HepG2 (cell line): Measurements from ENCODE around the gene GPS1. TPM values are rescaled to one million over a fixed set of nuclear protein-coding genes. Genes with fewer than 3 reads are reported as not detected.

Experiments used
- CREB1 ChIP-seq, 2 experiments: fragments of 450-650 bp in 1 of 2; IDR thresholded peaks; 2 replicates each; pipeline ENCODE4 v1.6.1; 2016 to 2017; ENCODE audit warnings: control low read depth in 1 of 2, mild to moderate bottlenecking in 1 of 2, missing compliant biosample characterization in 1 of 2, missing genetic modification characterization in 1 of 2
- JUND ChIP-seq: sonication (generic); formaldehyde crosslinking; IDR thresholded peaks from 2 replicates; pipeline ENCODE4 v1.8.0; 2022; ENCODE audit warnings: mild to moderate bottlenecking, missing genetic modification reagents
- KAT2B ChIP-seq: fragments of 150-350 bp; IDR thresholded peaks from 2 replicates; pipeline ENCODE4 v1.6.1; 2014; ENCODE audit warnings: low read depth, low read length, borderline replicate concordance
- PHB2 ChIP-seq: fragments of 450-650 bp; IDR thresholded peaks from 2 replicates; pipeline ENCODE4 v1.6.1; 2018; ENCODE audit not compliant: partially characterized antibody
- PLRG1 ChIP-seq: fragments of 450-650 bp; conservative IDR thresholded peaks from 2 replicates; pipeline ENCODE4 v1.6.1; 2016
- POLR2A ChIP-seq, 2 experiments: IDR thresholded peaks; 2 replicates each; pipeline ENCODE4 v1.6.1; 2011; ENCODE audit warnings: low read depth in 2 of 2, low read length in 2 of 2, mild to moderate bottlenecking in 1 of 2, moderate library complexity in 1 of 2; ENCODE audit not compliant: insufficient read depth in 1 of 2
- POLR2AphosphoS5 ChIP-seq: IDR thresholded peaks from 2 replicates; pipeline ENCODE4 v1.6.1; 2012; ENCODE audit warnings: low read depth, low read length
- PRDM10 ChIP-seq: sonication (generic); formaldehyde crosslinking; IDR thresholded peaks from 2 replicates; pipeline ENCODE4 v1.4.0; 2020; ENCODE audit warnings: low read depth, missing genetic modification reagents
- SNRNP70 ChIP-seq: fragments of 200-400 bp; formaldehyde crosslinking; IDR thresholded peaks from 2 replicates; pipeline ENCODE4 v1.6.1; 2017; ENCODE audit warnings: mild to moderate bottlenecking, low read depth, low read length, moderate library complexity
- TAF15 ChIP-seq: fragments of 200-400 bp; formaldehyde crosslinking; IDR thresholded peaks from one replicate; pipeline ENCODE4 v1.6.1; 2018; ENCODE audit warnings: mild to moderate bottlenecking, low read depth, low read length; ENCODE audit not compliant: poor library complexity, severe bottlenecking
- ZNF234 ChIP-seq: sonication (generic); formaldehyde crosslinking; conservative IDR thresholded peaks from 2 replicates; pipeline ENCODE4 v1.5.1; 2020; ENCODE audit warnings: mild to moderate bottlenecking, missing genetic modification reagents
- ZNF572 ChIP-seq: sonication (generic); formaldehyde crosslinking; IDR thresholded peaks from 2 replicates; pipeline ENCODE4 v1.5.1; 2020; ENCODE audit warnings: mild to moderate bottlenecking, missing genetic modification reagents
- ZNF816 ChIP-seq: sonication (generic); formaldehyde crosslinking; IDR thresholded peaks from 2 replicates; pipeline ENCODE4 v1.8.0; 2022; ENCODE audit warnings: missing genetic modification reagents, mild to moderate bottlenecking, borderline replicate concordance
- polyA plus RNA-seq, 8 experiments: library from polyadenylated mRNA; depleted of rRNA in 3 of 8; stranded (reverse) in 7 of 8; unstranded in 1 of 8; fragments of >200 nt; fragmentation: Illumina TruSeq in 4 of 8; extraction: Trizol in 4 of 8; gene quantifications; 2 replicates each; pipeline versions ENCODE4 v1.2.1 to v1.2.3, GENCODE V29; 2011 to 2016; ENCODE audit warnings: low read depth in 4 of 8, missing spikeins in 1 of 8, mixed read lengths in 1 of 8; ENCODE audit not compliant: insufficient read depth in 1 of 8
- total RNA-seq, 5 experiments: library from RNA; depleted of rRNA; stranded (reverse); fragments of >200 nt; fragmentation: Illumina TruSeq; extraction: Trizol; gene quantifications; 2 replicates each; pipeline ENCODE4 v1.2.3, GENCODE V29; 2016; ENCODE audit warnings: low read depth in 1 of 5
- TF ChIP-seq, protein P1 (sequence below): sonication (generic); formaldehyde crosslinking; IDR thresholded peaks from 2 replicates; pipeline ENCODE4 v1.4.0; 2020; ENCODE audit warnings: missing genetic modification reagents
- TF ChIP-seq, protein P2 (sequence below): IDR thresholded peaks from 2 replicates; pipeline ENCODE4 v1.6.1; 2016; ENCODE audit warnings: control low read depth
- TF ChIP-seq, protein P3 (sequence below), 2 experiments: sonication (generic) in 1 of 2; formaldehyde crosslinking in 1 of 2; IDR thresholded peaks; 2 replicates each; pipeline versions ENCODE4 v1.6.1 to v1.9.0; 2014 to 2022; ENCODE audit warnings: antibody characterized with exemption in 1 of 2, borderline replicate concordance in 1 of 2, inconsistent platforms in 1 of 2, low read depth in 1 of 2, missing genetic modification reagents in 1 of 2

GPS1 gene
- total and polyA plus RNA-seq, 2 of the 13 experiments (the other 11 are each of a cell fraction or from before 2014, with no cell fraction given): 124 to 128 TPM

GRCh38 chr17:82085931-82086764 lies 34.5 kb downstream of the GPS1 start (continued):
- TF ChIP-seq CREB1 (IDR thresholded peaks at IDR 0.05): no peak
- TF ChIP-seq CREB1 (CRISPR knock-in tag; IDR thresholded peaks at IDR 0.05): no peak
- TF ChIP-seq, protein P1, sequence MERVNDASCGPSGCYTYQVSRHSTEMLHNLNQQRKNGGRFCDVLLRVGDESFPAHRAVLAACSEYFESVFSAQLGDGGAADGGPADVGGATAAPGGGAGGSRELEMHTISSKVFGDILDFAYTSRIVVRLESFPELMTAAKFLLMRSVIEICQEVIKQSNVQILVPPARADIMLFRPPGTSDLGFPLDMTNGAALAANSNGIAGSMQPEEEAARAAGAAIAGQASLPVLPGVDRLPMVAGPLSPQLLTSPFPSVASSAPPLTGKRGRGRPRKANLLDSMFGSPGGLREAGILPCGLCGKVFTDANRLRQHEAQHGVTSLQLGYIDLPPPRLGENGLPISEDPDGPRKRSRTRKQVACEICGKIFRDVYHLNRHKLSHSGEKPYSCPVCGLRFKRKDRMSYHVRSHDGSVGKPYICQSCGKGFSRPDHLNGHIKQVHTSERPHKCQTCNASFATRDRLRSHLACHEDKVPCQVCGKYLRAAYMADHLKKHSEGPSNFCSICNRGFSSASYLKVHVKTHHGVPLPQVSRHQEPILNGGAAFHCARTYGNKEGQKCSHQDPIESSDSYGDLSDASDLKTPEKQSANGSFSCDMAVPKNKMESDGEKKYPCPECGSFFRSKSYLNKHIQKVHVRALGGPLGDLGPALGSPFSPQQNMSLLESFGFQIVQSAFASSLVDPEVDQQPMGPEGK (CRISPR knock-in tag): no peak
- TF ChIP-seq POLR2AphosphoS5: no peak; the same call in none of the 2 replicates
- TF ChIP-seq ZNF816 (CRISPR knock-in tag): no peak
- no peak for TF ChIP-seq TAF15
- TF ChIP-seq PRDM10 (CRISPR knock-in tag): no peak
- TF ChIP-seq SNRNP70: no peak
- TF ChIP-seq ZNF234 (CRISPR knock-in tag): no peak
- no peak for TF ChIP-seq KAT2B
- TF ChIP-seq ZNF572: no peak
- TF ChIP-seq, protein P2, sequence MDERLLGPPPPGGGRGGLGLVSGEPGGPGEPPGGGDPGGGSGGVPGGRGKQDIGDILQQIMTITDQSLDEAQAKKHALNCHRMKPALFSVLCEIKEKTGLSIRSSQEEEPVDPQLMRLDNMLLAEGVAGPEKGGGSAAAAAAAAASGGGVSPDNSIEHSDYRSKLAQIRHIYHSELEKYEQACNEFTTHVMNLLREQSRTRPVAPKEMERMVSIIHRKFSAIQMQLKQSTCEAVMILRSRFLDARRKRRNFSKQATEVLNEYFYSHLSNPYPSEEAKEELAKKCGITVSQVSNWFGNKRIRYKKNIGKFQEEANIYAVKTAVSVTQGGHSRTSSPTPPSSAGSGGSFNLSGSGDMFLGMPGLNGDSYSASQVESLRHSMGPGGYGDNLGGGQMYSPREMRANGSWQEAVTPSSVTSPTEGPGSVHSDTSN: no peak
- TF ChIP-seq JUND (CRISPR knock-in tag): no peak
- peak in 1 of 2 experiments; percentile 45; a peak in 3 of 4 replicates for TF ChIP-seq POLR2A (IDR thresholded peaks at IDR 0.05; ENCODE audit: insufficient read depth in 1 of 2, low read depth in 2 of 2, low read length in 2 of 2)
- TF ChIP-seq PHB2: no peak
- TF ChIP-seq PLRG1: no peak
- TF ChIP-seq, protein P3, sequence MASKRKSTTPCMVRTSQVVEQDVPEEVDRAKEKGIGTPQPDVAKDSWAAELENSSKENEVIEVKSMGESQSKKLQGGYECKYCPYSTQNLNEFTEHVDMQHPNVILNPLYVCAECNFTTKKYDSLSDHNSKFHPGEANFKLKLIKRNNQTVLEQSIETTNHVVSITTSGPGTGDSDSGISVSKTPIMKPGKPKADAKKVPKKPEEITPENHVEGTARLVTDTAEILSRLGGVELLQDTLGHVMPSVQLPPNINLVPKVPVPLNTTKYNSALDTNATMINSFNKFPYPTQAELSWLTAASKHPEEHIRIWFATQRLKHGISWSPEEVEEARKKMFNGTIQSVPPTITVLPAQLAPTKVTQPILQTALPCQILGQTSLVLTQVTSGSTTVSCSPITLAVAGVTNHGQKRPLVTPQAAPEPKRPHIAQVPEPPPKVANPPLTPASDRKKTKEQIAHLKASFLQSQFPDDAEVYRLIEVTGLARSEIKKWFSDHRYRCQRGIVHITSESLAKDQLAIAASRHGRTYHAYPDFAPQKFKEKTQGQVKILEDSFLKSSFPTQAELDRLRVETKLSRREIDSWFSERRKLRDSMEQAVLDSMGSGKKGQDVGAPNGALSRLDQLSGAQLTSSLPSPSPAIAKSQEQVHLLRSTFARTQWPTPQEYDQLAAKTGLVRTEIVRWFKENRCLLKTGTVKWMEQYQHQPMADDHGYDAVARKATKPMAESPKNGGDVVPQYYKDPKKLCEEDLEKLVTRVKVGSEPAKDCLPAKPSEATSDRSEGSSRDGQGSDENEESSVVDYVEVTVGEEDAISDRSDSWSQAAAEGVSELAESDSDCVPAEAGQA (IDR thresholded peaks at IDR 0.05; ENCODE audit: low read depth): no peak
- TF ChIP-seq, protein P3 (CRISPR knock-in tag; IDR thresholded peaks at IDR 0.05; ENCODE audit: borderline replicate concordance): no peak
